Endodermal cell (in vitro differentiated cells): Measurements from ENCODE around the gene BBX. TPM values are rescaled to one million over a fixed set of nuclear protein-coding genes. Genes with fewer than 3 reads are reported as not detected.
A peak's percentile ranks its signal among the peaks of the same experiment; 100 is the strongest.

ENCODE experiments used
- DNase-seq: peaks from one replicate; pipeline ENCODE4 v3.0.0-alpha.2; 2017
- H3K27ac ChIP-seq: 2 replicates; pipeline ENCODE4 v1.5.1; 2013; ENCODE audit warnings: mild to moderate bottlenecking, low read depth, low read length, moderate library complexity
- H3K27me3 ChIP-seq: 2 replicates; pipeline ENCODE4 v1.6.1; 2013; ENCODE audit warnings: mild to moderate bottlenecking, low read length, moderate library complexity; ENCODE audit not compliant: insufficient read depth, control insufficient read depth, poor library complexity, severe bottlenecking
- H3K36me3 ChIP-seq: 2 replicates; pipeline ENCODE4 v1.7.0; 2013; ENCODE audit warnings: mild to moderate bottlenecking, low read length, moderate library complexity; ENCODE audit not compliant: control insufficient read depth, insufficient read depth
- H3K4me1 ChIP-seq: one replicate; pipeline ENCODE4 v1.7.0; 2013; ENCODE audit warnings: low read length; ENCODE audit not compliant: control insufficient read depth, insufficient read depth
- H3K4me3 ChIP-seq: 2 replicates; pipeline ENCODE4 v1.5.1; 2013; ENCODE audit warnings: mild to moderate bottlenecking, low read length, moderate library complexity
- H3K9ac ChIP-seq: 2 replicates; pipeline ENCODE4 v1.6.1; 2013; ENCODE audit warnings: mild to moderate bottlenecking, low read length, moderate library complexity; ENCODE audit not compliant: poor library complexity, severe bottlenecking; ENCODE audit errors: extremely low read depth
- H3K9me3 ChIP-seq: 2 replicates; pipeline ENCODE4 v1.6.1; 2013; ENCODE audit warnings: mild to moderate bottlenecking, low read length, moderate library complexity; ENCODE audit not compliant: control insufficient read depth
- H3K27ac Mint-ChIP-seq: 2 replicates; pipeline ENCODE4 v1.8.0; 2020; ENCODE audit warnings: mixed read lengths
- H3K27me3 Mint-ChIP-seq: 2 replicates; pipeline ENCODE4 v1.8.0; 2021; ENCODE audit warnings: mild to moderate bottlenecking, mixed read lengths; ENCODE audit not compliant: insufficient read depth
- H3K36me3 Mint-ChIP-seq: 2 replicates; pipeline ENCODE4 v1.8.0; 2020; ENCODE audit warnings: low read depth, mixed read lengths
- H3K4me1 Mint-ChIP-seq: 2 replicates; pipeline ENCODE4 v1.8.0; 2020; ENCODE audit warnings: mixed read lengths
- H3K4me3 Mint-ChIP-seq: 2 replicates; pipeline ENCODE4 v1.8.0; 2020; ENCODE audit warnings: mild to moderate bottlenecking, moderate library complexity, mixed read lengths
- H3K9me3 Mint-ChIP-seq: 2 replicates; pipeline ENCODE4 v1.8.0; 2020; ENCODE audit warnings: mild to moderate bottlenecking, mixed read lengths
- CTCF ChIP-seq: fragments of 200-600 bp; sonication (generic); conservative IDR thresholded peaks from 2 replicates; pipeline ENCODE4 v1.5.0; 2021; ENCODE audit warnings: antibody characterized with exemption, mild to moderate bottlenecking
- WGBS, 2 experiments: methylation state at CpG; one replicate each; pipeline versions ENCODE4 v1.1.5 to v1.1.7; 2013; ENCODE audit warnings: missing lambda C conversion rate in 2 of 2, mixed read lengths in 1 of 2; ENCODE audit not compliant: insufficient coverage in 1 of 2, insufficient read length in 1 of 2; 5-methylcytosine and 5-hydroxymethylcytosine counted together
- total RNA-seq, 2 donors: library from RNA; stranded (reverse); fragmentation: NEBNext Ultra II Directional in 1 of 2; extraction: Animal tissue kit (Norgen Biotek cat#: 25700) in 1 of 2; gene quantifications; 2 replicates in 1 of 2; 3 replicates in 1 of 2; pipeline ENCODE4 v1.2.1, GENCODE V29; 2021

Gene BBX
- total RNA-seq, 2 donors from 2014 or later, result 34.2 to 41.2 TPM

- H3K27me3 Mint-ChIP-seq, result no peaks in the 10 kb centered on the region
- peak overlapping the region; percentile 36 for H3K27ac Mint-ChIP-seq
- no peak overlapping the region for H3K4me3 Mint-ChIP-seq
- Histone ChIP-seq H3K27me3 (no peaks in the 10 kb centered on the region), H3K4me1 (no peaks in the 10 kb centered on the region), H3K9me3 (no peaks in the 10 kb centered on the region), H3K27ac (no peak overlapping the region), H3K4me3 (no peak overlapping the region), H3K36me3 (no peaks in the 10 kb centered on the region), H3K9ac (no peak overlapping the region)
- no peak for TF ChIP-seq CTCF
- 86 to 96% methylated on average over 4 of the region's 4 CpGs for WGBS, 2 experiments
- H3K9me3 Mint-ChIP-seq, result no peaks in the 10 kb centered on the region
- peaks cover 2% of the 10 kb centered on the region for H3K36me3 Mint-ChIP-seq
- peaks cover 18% of the 10 kb centered on the region for H3K4me1 Mint-ChIP-seq
- DNase-seq, result no peak
These were observed 139.4 kb downstream of the BBX start for GRCh38 chr3:107662124-107662507.

- no peak for TF ChIP-seq CTCF
- H3K4me1 ChIP-seq, result no peaks in the 10 kb centered on the region
- no peak overlapping the region for H3K9ac ChIP-seq
- no peaks in the 10 kb centered on the region for H3K27me3 ChIP-seq
- Mint-ChIP-seq H3K9me3 (no peaks in the 10 kb centered on the region), H3K4me3 (no peak overlapping the region), H3K27ac (no peak overlapping the region), H3K36me3 (peaks cover 2% of the 10 kb centered on the region), H3K27me3 (no peaks in the 10 kb centered on the region), H3K4me1 (peaks cover 18% of the 10 kb centered on the region)
- no peaks in the 10 kb centered on the region for H3K36me3 ChIP-seq
- H3K4me3 ChIP-seq, result no peak overlapping the region
- no peaks in the 10 kb centered on the region for H3K9me3 ChIP-seq
- no peak for DNase-seq
- H3K27ac ChIP-seq, result no peak overlapping the region
- 85 to 96% methylated on average over 2 to 7 of the region's 7 CpGs for WGBS, 2 experiments
These were observed 139.8 kb downstream of the BBX start for GRCh38 chr3:107662586-107662985.

GRCh38 chr3:107663266-107663665, 140.5 kb downstream of the BBX start:
- Histone ChIP-seq H3K27me3 (no peaks in the 10 kb centered on the region), H3K9me3 (no peaks in the 10 kb centered on the region), H3K9ac (no peak overlapping the region), H3K4me1 (no peaks in the 10 kb centered on the region), H3K36me3 (no peaks in the 10 kb centered on the region), H3K4me3 (no peak overlapping the region), H3K27ac (no peak overlapping the region)
- Mint-ChIP-seq H3K27ac (no peak overlapping the region), H3K4me1 (peaks cover 20% of the 10 kb centered on the region), H3K27me3 (no peaks in the 10 kb centered on the region), H3K4me3 (no peak overlapping the region), H3K9me3 (no peaks in the 10 kb centered on the region), H3K36me3 (peaks cover 2% of the 10 kb centered on the region)
- TF ChIP-seq CTCF, result no peak
- WGBS, 2 experiments, result 86% methylated on average over 1 of the region's 2 CpGs; no CpG with 5 or more reads in 1 of the 2 experiments
- DNase-seq, result no peak
